Fibroblast of villous mesenchyme (primary cell): Measurements from ENCODE around the gene LSM6. TPM values are rescaled to one million over a fixed set of nuclear protein-coding genes. Genes with fewer than 3 reads are reported as not detected.

Experiments used
- DNase-seq: peaks from one replicate; pipeline ENCODE4 v3.0.0-alpha.2; 2010; ENCODE audit warnings: low read depth
- H3K4me3 ChIP-seq: 2 replicates; pipeline ENCODE4 v1.5.1; 2011; ENCODE audit warnings: low read depth, mild to moderate bottlenecking, low read length
- CTCF ChIP-seq: IDR thresholded peaks from 2 replicates; pipeline ENCODE4 v1.5.1; 2012; ENCODE audit warnings: low read depth, mild to moderate bottlenecking, low read length; ENCODE audit not compliant: insufficient read depth
- total RNA-seq: library from RNA; depleted of rRNA; stranded (reverse); fragments of >200 nt; gene quantifications from 2 replicates; pipeline ENCODE4 v1.2.3, GENCODE V29; 2012

The LSM6 gene
- total RNA-seq, 1 donor: 26.3 TPM

- no peak overlapping the region for H3K4me3 ChIP-seq
- TF ChIP-seq CTCF: no peak
- no peak for DNase-seq
Observed at GRCh38 chr4:146183209-146183608, 7.7 kb downstream of the LSM6 start.

GRCh38 chr4:146186041-146186440, 10.5 kb downstream of the LSM6 start:
- H3K4me3 ChIP-seq: no peak overlapping the region
- no peak for TF ChIP-seq CTCF
- DNase-seq: no peak

- H3K4me3 ChIP-seq: no peak overlapping the region
- no peak for DNase-seq
Observed at GRCh38 chr4:146186596-146186995, 11.1 kb downstream of the LSM6 start.

GRCh38 chr4:146190456-146190855, 14.9 kb downstream of the LSM6 start:
- no peak overlapping the region for H3K4me3 ChIP-seq
- peak; percentile 68 for DNase-seq
- TF ChIP-seq CTCF: no peak

More at GRCh38 chr4:146186596-146186995, 11.1 kb downstream of the LSM6 start:
- TF ChIP-seq CTCF: no peak

- peak; percentile 8 for DNase-seq
- H3K4me3 ChIP-seq: no peak overlapping the region
- peak; percentile 5 for TF ChIP-seq CTCF
Observed at GRCh38 chr4:146191766-146192458, 16.4 kb downstream of the LSM6 start.

- H3K4me3 ChIP-seq: no peak overlapping the region
- TF ChIP-seq CTCF: no peak
- no peak for DNase-seq
Observed at GRCh38 chr4:146193628-146194027, 18.1 kb downstream of the LSM6 start.

GRCh38 chr4:146194212-146194611, 18.7 kb downstream of the LSM6 start:
- no peak for TF ChIP-seq CTCF
- no peak overlapping the region for H3K4me3 ChIP-seq
- no peak for DNase-seq
